Cerebellar cortex (tissue), 1 donor: ENCODE measurements around the gene SPSB1.

ENCODE experiments used
- DNase-seq: peaks from one replicate; pipeline ENCODE4 v3.0.0-alpha.2; 2015; ENCODE audit warnings: low spot score

The SPSB1 gene

DNA sequence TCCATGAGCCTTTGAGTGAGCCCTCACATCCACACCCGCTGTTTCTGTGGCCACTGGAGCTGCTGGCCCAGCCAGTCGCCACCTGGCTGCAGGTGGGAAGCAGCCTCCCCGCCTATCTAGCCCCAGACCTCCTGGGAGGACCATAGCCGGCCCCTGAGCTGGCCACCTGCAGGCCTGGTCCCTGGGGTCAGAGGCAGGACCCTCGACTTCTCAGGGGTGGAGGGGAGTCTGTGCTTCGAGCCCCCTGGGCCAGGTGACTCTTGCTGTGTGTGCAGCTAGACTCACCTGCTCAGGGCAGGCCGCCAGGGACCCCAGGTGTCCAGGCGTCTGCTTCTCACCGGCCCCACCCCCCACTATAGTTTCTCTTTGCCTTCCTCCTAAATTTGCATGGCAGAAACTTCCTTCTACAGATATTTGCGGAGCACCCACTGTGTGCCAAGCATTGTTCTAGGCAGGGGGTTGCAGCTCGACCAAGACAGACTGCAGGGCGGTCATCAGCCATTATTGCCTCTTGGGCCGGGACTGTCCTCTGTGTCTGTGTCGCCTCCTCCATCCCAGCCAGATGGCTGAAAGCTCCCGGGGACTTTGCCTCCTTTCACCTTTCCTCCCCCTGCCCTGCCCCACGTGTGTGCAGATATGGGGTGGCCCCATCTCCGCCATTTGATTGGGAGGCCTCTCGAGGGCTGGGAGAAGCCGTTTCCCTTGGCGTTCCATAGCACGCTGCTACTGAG, 27.3 kb downstream of the SPSB1 start:
- DNase-seq: no peak

- no peak for DNase-seq
Observed at GRCh38 chr1:9320520-9321479, 28.1 kb downstream of the SPSB1 start.

DNA sequence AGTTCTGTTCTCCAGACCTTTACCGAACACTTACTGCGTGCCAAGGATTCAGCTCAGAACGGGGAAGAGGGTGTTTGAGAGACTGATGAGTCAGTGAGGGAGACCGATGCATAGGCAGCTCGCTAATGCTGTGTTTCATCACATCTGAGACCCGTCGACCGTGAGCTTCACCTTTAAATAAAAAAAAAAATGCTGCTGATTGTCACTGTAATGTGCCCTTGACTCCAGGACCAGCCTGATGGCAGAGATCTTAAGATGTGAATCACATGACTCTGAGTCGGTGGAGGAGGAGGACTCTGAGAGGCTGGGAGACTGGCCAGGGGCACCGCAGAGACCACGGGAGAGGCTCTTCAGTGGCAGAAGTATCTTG, 28.8 kb downstream of the SPSB1 start:
- no peak for DNase-seq

DNA sequence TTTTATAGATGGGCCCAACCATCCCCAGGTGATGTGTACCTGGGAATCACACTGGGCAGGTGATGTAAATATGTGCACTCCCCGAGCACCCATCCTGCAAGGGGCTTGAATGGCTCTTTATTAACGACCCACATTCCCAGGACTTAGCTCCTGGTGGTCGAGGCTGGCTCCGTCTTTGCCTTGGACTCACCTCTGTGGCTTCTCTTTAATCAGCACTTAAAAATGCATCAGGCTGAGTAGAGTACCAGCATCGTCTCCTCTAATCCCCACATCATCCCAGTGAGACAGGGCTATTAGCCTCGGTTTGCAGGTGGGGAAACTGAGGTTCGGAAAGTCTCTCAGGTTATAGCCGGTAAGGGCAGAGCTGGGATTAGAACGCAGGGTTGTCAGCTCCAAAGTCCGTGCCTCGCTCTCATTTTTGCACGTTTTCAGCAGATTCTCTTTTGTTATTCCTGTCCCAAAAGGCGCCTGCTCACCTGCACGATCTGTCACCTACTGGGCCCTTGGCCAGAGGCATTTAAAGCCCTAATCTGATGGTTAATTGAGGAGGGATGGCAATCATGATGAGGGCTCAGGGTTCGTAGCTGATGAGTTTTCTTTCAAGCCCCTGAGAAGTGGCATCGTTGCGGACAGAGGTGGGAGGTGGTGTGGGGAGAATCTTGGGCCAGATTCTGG, 29.4 kb downstream of the SPSB1 start:
- no peak for DNase-seq

DNA sequence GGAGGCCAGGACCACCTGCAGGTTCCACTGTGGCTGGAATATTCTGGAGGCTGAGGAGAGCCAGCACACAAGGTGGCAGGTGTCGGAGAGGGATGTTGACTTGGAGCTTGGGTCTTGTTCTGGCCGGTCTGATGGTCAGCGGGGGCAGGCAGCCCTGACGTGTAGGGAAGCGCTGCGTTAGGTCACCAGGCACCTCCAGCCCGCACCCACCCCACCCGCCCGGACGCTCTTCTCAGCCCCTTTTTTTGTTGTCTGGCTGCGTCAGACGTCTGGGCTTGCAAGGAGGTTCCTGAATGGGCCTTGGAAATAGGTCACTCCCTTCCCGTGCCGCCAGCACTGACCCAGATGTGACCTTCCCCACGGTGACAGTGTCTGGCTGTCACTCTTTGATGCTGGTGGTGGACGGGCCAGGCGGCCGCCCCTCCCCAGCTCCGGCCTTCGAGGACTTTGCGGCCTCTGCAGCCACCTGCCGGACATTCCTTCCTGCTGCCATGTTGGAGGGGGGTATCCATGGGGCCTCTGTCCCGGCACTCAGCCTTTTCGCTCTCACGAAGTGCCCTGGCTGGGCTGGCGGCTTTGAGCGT, 30.1 kb downstream of the SPSB1 start:
- DNase-seq: no peak

- peak; percentile 18 for DNase-seq
Observed at GRCh38 chr1:9324246-9325096, 31.8 kb downstream of the SPSB1 start.

- DNase-seq: no peak
Observed at GRCh38 chr1:9326596-9326995, 33.9 kb downstream of the SPSB1 start.

DNA sequence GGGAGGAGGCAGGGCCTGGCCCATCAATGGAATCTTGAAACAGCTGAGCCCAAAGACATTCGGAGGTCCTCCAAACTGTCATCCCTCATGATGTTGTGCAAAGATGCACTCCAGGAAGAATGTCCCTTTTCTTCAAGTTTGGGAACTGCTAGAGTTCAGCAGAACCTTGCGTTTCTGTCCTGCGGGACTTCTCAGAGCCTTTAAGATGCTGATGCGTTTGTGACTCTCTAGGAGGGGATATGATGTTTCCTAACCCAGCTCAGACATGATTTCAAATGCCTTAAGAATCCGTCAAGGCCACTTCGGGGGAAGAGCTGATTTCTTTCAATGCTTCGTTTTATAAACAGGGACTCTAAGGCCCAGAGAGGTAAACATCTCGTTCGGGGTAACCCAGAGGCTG, 35.5 kb downstream of the SPSB1 start:
- DNase-seq: no peak

- no peak for DNase-seq
Observed at GRCh38 chr1:9328715-9329114, 36.0 kb downstream of the SPSB1 start.

DNA sequence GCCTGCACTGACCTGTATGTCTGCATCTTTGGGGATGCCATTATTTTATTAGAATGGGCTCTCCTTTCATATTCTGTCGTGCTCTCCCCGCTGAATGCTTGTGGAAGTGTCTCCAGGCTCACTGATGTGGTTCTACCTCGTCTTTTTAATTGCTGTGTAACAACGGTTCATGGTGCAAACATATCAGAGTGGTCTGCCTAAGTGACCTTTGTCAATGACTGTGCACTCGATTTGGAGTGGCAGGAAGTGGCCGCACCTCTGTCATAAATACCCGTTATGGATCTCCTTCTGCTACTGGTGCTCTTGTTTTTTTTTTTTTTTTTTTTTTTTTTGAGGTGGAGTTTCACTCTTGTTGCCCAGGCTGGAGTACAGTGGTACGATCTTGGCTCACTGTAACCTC, 38.3 kb downstream of the SPSB1 start:
- DNase-seq: no peak

- no peak for DNase-seq
Observed at GRCh38 chr1:9331558-9332346, 39.1 kb downstream of the SPSB1 start.

DNA sequence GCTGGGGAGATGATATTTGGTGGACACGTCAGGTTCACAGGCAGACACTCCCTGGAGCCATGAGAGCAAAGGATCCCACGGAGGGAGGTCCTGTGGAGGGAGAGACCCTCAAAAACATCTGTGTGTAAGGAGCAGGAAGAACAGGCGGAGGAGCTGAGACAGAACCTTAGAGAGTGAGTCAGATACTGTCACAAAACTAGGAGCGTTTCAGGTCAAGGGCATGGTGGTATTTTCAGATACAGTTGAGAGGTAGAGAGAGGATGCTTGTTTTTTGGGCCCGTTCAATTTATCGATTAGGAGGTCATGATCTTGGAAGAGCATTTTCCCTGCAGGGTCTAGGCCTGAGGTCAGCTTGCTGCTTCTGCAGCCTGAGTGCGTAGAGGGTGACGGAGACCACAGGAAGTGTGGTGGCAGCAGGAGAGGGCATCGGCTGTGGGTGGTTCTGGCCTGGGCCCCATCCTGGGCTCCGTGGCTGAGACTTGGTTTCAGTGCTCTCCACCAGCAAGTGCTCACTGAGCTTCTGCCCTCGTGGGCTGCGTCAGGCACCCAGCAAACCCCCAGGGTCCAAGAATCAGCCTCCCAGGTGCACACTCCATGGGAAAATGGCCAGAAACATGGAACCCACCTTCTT, 39.9 kb downstream of the SPSB1 start:
- no peak for DNase-seq

DNA sequence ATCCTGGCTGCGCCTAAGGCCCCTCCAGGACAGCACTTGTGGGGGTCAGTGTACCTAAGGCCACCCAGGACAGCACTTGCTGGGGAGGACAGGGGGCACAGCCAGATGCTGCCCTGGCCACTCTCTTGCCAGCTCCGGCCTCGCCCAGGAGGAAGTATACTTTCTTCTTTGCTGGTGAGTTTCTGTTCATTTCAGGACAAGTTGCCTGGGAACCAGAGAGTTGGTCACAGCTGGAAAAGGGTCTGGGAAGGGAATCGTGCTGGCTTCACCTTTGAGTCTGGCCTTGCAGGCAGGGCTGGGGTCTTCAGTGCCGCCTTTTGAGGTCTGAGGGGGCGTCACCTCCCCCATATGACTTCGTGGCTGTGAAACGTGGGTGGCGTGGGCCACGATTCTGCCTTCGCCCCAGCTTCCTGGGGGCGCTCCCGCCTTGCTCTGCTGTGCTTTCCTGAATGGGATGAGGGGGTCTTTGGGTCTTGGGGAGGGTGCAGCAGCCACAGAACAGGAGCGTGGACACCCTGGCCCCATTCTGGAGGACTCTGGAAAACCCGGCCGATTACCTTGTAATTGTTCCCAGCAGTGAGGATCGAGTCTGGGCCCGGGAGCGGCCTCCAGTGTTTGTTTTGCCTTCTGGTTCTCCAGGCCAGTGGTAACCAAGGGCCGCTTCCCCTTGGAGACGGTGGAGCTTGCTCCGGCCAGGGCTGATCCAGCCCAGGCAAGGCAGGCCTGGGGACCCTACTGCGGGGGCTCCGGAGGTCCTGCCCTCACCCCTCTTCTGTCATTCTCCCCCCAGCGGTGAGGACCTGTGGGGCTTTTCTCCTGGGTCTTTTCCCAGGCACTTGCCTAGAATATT, 45.9 kb downstream of the SPSB1 start:
- no peak for DNase-seq

- no peak for DNase-seq
Observed at GRCh38 chr1:9340172-9340854, 47.6 kb downstream of the SPSB1 start.

- no peak for DNase-seq
Observed at GRCh38 chr1:9340864-9341263, 48.2 kb downstream of the SPSB1 start.

DNA sequence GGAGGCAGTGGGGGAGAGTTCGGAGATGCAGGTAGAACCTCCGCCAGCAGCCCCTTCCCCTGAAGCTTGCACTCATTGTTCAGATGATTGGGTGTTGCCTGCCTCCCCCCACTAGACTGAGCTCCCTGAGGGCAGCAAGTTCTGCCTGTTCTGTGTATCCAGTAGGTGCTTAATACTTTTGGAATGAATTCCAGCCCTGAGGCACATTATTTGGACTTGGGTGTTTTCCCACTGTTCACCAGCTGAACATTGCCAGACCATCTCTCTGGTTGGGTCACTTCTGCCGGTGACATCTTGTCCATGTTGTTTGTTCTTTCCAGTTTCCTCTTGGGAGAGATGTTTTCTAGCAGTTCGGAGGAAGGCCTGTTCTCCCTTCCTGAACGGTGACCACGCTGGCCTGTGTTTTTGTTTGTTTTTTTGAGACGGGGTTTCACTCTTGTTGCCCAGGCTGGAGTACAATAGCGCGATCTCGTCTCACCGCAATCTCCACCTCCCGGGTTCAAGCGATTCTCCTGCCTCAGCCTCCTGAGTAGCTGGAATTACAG, 48.7 kb downstream of the SPSB1 start:
- DNase-seq: no peak

DNA sequence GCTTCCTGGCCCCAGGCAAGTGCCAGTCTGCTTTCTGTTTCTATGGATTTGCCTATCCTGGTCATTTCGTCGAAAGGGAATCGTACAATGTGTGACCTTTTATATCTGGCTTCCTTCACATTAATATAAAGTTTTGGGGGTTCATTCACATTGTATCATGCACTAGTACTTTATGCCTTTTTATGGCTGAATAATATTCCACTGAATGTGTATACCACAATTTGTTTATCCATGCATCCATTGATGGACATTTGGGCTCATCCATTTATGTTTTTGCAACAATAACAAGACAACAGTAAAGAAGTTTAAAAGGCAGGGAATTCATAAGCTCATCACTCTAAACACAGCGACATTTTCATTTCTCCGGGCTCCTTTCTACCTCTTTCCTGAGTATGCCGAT, 50.6 kb downstream of the SPSB1 start:
- DNase-seq: no peak
